HUES48 (cell line): ENCODE results near the gene PPIP5K2.
"Not testable (repeated sequence)": the region's sequence is repeated elsewhere in the genome, so short reads cannot be mapped to it uniquely, and the experiment has no call there.

Source experiments
- H3K27ac ChIP-seq: one replicate; pipeline ENCODE4 v1.7.0; 2013; ENCODE audit warnings: low read depth, low read length, inconsistent platforms
- H3K27me3 ChIP-seq: 2 replicates; pipeline ENCODE4 v1.6.1; 2013; ENCODE audit warnings: mild to moderate bottlenecking, low read length; ENCODE audit not compliant: control insufficient read depth, insufficient read depth
- H3K36me3 ChIP-seq: 2 replicates; pipeline ENCODE4 v1.6.1; 2013; ENCODE audit warnings: low read length; ENCODE audit not compliant: control insufficient read depth, insufficient read depth
- H3K4me1 ChIP-seq: 2 replicates; pipeline ENCODE4 v1.6.1; 2013; ENCODE audit warnings: mild to moderate bottlenecking, low read length; ENCODE audit not compliant: control insufficient read depth, insufficient read depth
- H3K4me3 ChIP-seq: 2 replicates; pipeline ENCODE4 v1.5.1; 2013; ENCODE audit warnings: mild to moderate bottlenecking, low read depth, low read length
- H3K9ac ChIP-seq: 2 replicates; pipeline ENCODE4 v1.6.1; 2013; ENCODE audit warnings: mild to moderate bottlenecking, low read depth, low read length, moderate library complexity
- H3K9me3 ChIP-seq: 2 replicates; pipeline ENCODE4 v1.6.1; 2013; ENCODE audit warnings: low read length; ENCODE audit not compliant: control insufficient read depth, insufficient read depth

The PPIP5K2 gene

DNA sequence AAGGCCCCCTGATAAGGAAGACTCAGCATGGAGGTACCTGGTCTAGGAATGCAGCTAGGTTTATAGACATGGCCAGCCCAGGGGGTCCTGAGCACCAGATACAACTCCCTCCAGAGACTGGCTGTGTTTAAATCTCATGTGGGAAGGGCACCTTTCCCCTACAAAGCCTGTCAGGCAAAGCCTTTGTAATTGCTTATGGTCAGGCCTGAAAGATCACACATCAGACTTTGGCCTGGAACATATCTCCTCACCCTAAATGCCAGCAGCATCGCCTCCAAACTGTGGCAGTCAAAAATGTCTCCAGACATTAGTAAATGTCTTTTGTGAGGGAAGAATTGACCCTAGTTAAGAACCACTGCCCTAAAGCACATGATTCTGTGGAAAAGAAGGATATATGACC is 86.9 kb downstream of the PPIP5K2 start:
- H3K9ac ChIP-seq, result no peak overlapping the region
- H3K36me3 ChIP-seq, result peaks cover 12% of the 10 kb centered on the region; the same call in 1 of the 2 replicates
- H3K4me3 ChIP-seq, result no peak overlapping the region
- H3K9me3 ChIP-seq, result no peaks in the 10 kb centered on the region
- no peak overlapping the region for H3K27ac ChIP-seq
- no peaks in the 10 kb centered on the region for H3K27me3 ChIP-seq
- H3K4me1 ChIP-seq, result peaks cover 5% of the 10 kb centered on the region; the same call in 1 of the 2 replicates

DNA sequence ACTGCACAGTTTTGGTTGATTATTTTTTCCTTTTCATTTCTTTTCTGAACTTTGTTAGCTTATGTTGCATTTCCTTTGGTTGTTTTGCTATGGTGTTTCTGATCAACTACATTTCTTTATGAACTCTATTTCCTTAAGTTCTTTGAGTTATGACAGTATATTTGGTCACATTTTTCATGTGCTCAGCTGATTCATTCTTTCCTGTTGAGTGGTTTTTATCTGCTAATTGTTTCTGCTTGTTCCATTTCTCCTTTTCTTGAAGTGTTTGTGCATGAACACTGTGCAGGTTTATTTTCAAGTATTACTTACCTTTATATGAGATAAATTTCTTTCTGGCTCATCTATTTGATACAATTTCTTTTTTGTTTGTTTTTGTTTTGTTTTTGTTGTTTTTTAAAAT is 87.6 kb downstream of the PPIP5K2 start:
- Histone ChIP-seq H3K9me3 (no peaks in the 10 kb centered on the region), H3K36me3 (0 out of 2 replicates have a peak, but pooled peaks cover 7% of the 10 kb centered on the region), H3K4me1 (peaks cover 5% of the 10 kb centered on the region; the same call in 1 of the 2 replicates), H3K9ac (no peak overlapping the region), H3K4me3 (no peak overlapping the region), H3K27ac (no peak overlapping the region), H3K27me3 (no peaks in the 10 kb centered on the region)

DNA sequence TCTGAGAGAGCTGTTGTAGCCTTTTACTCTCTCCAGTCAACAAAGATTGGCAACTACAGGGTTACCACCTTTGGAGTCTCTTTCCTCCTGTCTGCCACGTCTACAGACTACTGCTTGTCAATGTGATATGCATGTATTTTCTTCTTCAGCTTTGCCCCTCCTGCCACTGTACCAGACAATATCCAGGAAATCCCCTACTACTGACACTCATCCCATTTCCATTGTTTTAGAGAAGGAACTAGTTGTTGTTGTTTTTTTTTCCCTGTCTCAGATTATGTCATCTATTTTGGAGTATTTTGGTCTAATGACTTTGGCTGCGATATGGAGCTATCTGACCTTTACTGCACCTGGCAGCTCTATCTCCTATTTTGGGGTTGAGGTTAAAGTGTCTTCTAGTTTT is 88.4 kb downstream of the PPIP5K2 start:
- H3K9ac ChIP-seq, result no peak overlapping the region
- H3K4me1 ChIP-seq, result peaks cover 5% of the 10 kb centered on the region; the same call in 1 of the 2 replicates

GRCh38 chr5:103209065-103209464 is 89.0 kb downstream of the PPIP5K2 start:
- Histone ChIP-seq H3K27me3 (no peaks in the 10 kb centered on the region), H3K9me3 (no peaks in the 10 kb centered on the region), H3K36me3 (0 out of 2 replicates have a peak, but pooled peaks cover 6% of the 10 kb centered on the region), H3K27ac (no peak overlapping the region), H3K9ac (no peak overlapping the region), H3K4me1 (peaks cover 5% of the 10 kb centered on the region; the same call in 1 of the 2 replicates), H3K4me3 (no peak overlapping the region)

More for the DNA sequence above, 88.4 kb downstream of the PPIP5K2 start:
- no peak overlapping the region for H3K27ac ChIP-seq
- no peaks in the 10 kb centered on the region for H3K9me3 ChIP-seq
- no peaks in the 10 kb centered on the region for H3K27me3 ChIP-seq
- 0 out of 2 replicates have a peak, but pooled peaks cover 6% of the 10 kb centered on the region for H3K36me3 ChIP-seq
- no peak overlapping the region for H3K4me3 ChIP-seq

- Histone ChIP-seq H3K27ac (no peak overlapping the region), H3K36me3 (0 out of 2 replicates have a peak, but pooled peaks cover 6% of the 10 kb centered on the region), H3K4me3 (no peak overlapping the region), H3K9me3 (no peaks in the 10 kb centered on the region), H3K4me1 (peaks cover 5% of the 10 kb centered on the region; the same call in 1 of the 2 replicates), H3K9ac (no peak overlapping the region), H3K27me3 (no peaks in the 10 kb centered on the region)
Measured at GRCh38 chr5:103210952-103211351, 90.9 kb downstream of the PPIP5K2 start.

- Histone ChIP-seq H3K36me3 (no peaks in the 10 kb centered on the region), H3K27ac (no peak overlapping the region), H3K4me1 (peaks cover 5% of the 10 kb centered on the region; the same call in 1 of the 2 replicates), H3K9ac (no peak overlapping the region), H3K9me3 (no peaks in the 10 kb centered on the region), H3K27me3 (no peaks in the 10 kb centered on the region), H3K4me3 (no peak overlapping the region)
Measured at GRCh38 chr5:103211576-103212561, 91.8 kb downstream of the PPIP5K2 start.

GRCh38 chr5:103216137-103216536 is 96.0 kb downstream of the PPIP5K2 start:
- Histone ChIP-seq H3K9ac (no peak overlapping the region), H3K4me3 (no peak overlapping the region), H3K36me3 (no peaks in the 10 kb centered on the region), H3K27me3 (no peaks in the 10 kb centered on the region), H3K27ac (no peak overlapping the region), H3K9me3 (no peaks in the 10 kb centered on the region), H3K4me1 (peaks cover 9% of the 10 kb centered on the region; the same call in 1 of the 2 replicates)

- no peaks in the 10 kb centered on the region for H3K27me3 ChIP-seq
- H3K4me3 ChIP-seq, result no peak overlapping the region
- no peaks in the 10 kb centered on the region for H3K9me3 ChIP-seq
- peaks cover 4% of the 10 kb centered on the region; the same call in 1 of the 2 replicates for H3K4me1 ChIP-seq
- no peak overlapping the region for H3K27ac ChIP-seq
- H3K36me3 ChIP-seq, result no peaks in the 10 kb centered on the region
- H3K9ac ChIP-seq, result no peak overlapping the region
Measured at GRCh38 chr5:103216697-103217096, 96.6 kb downstream of the PPIP5K2 start.

- no peak overlapping the region for H3K4me3 ChIP-seq
- H3K9me3 ChIP-seq, result no peaks in the 10 kb centered on the region
- no peak overlapping the region for H3K9ac ChIP-seq
- no peaks in the 10 kb centered on the region for H3K27me3 ChIP-seq
- peaks cover 4% of the 10 kb centered on the region; the same call in 1 of the 2 replicates for H3K4me1 ChIP-seq
- H3K36me3 ChIP-seq, result no peaks in the 10 kb centered on the region
- H3K27ac ChIP-seq, result no peak overlapping the region
Measured at GRCh38 chr5:103217101-103217500, 97.0 kb downstream of the PPIP5K2 start.

- Histone ChIP-seq H3K9me3 (no peaks in the 10 kb centered on the region), H3K36me3 (no peaks in the 10 kb centered on the region), H3K4me1 (peaks cover 4% of the 10 kb centered on the region; the same call in 1 of the 2 replicates), H3K27ac (no peak overlapping the region), H3K9ac (no peak overlapping the region), H3K4me3 (no peak overlapping the region), H3K27me3 (no peaks in the 10 kb centered on the region)
Measured at GRCh38 chr5:103218164-103218563, 98.1 kb downstream of the PPIP5K2 start.

- H3K4me1 ChIP-seq, H3K9ac ChIP-seq, H3K27ac ChIP-seq, H3K4me3 ChIP-seq, H3K36me3 ChIP-seq, H3K9me3 ChIP-seq, H3K27me3 ChIP-seq: not testable (repeated sequence)
Measured at GRCh38 chr5:103219074-103219473, 99.0 kb downstream of the PPIP5K2 start.
